ENCODE data around the gene CLEC14A. TPM values are rescaled to one million over a fixed set of nuclear protein-coding genes. Genes with fewer than 3 reads are reported as not detected.

CLEC14A gene
- total RNA-seq, 1 donor from 2014 or later, result 0.96 TPM

- no peak overlapping the region for H3K4me3 Mint-ChIP-seq (ENCODE audit: unreplicated experiment)
- no peaks in the 10 kb centered on the region for H3K9me3 Mint-ChIP-seq (ENCODE audit: unreplicated experiment)
- no peaks in the 10 kb centered on the region for H3K4me1 Mint-ChIP-seq (ENCODE audit: low read depth, unreplicated experiment)
- no peak overlapping the region for H3K27ac Mint-ChIP-seq (ENCODE audit: unreplicated experiment)
- no peaks in the 10 kb centered on the region for H3K36me3 Mint-ChIP-seq (ENCODE audit: unreplicated experiment)
- TF ChIP-seq CTCF (IDR thresholded peaks at IDR 0.05; ENCODE audit: partially characterized antibody, unreplicated experiment), result no peak
- peaks cover 4% of the 10 kb centered on the region for H3K27me3 Mint-ChIP-seq (ENCODE audit: unreplicated experiment)
- no peak for DNase-seq
Observed at GRCh38 chr14:38280081-38280480, 24.2 kb upstream of the CLEC14A start.

DNA sequence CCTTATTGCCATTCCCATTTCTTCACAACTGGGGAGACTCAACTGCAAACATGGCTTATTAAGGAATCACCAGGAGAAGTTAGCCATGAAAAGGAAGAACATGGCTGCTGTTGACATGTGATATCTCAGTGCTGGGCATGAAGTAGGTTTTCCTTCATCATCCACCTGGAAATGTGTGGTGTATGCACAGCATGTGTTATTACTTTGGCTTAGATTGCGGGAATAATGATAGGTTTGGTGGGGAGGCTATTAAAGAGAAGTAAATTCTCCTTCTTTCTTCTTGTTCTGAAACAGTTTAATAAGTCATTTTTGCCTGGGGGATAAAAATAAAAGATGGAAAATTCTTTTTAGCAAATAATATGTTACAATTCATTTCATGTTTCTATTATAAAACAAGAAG lies 23.7 kb upstream of the CLEC14A start:
- Mint-ChIP-seq H3K4me3 (ENCODE audit: unreplicated experiment) (no peak overlapping the region), H3K27me3 (ENCODE audit: unreplicated experiment) (peaks cover 4% of the 10 kb centered on the region), H3K27ac (ENCODE audit: unreplicated experiment) (no peak overlapping the region), H3K4me1 (ENCODE audit: low read depth, unreplicated experiment) (no peaks in the 10 kb centered on the region), H3K36me3 (ENCODE audit: unreplicated experiment) (no peaks in the 10 kb centered on the region), H3K9me3 (ENCODE audit: unreplicated experiment) (no peaks in the 10 kb centered on the region)
- TF ChIP-seq CTCF (IDR thresholded peaks at IDR 0.05; ENCODE audit: partially characterized antibody, unreplicated experiment), result no peak
- no peak for DNase-seq

GRCh38 chr14:38278035-38278434 lies 22.1 kb upstream of the CLEC14A start:
- Mint-ChIP-seq H3K36me3 (ENCODE audit: unreplicated experiment) (no peaks in the 10 kb centered on the region), H3K27me3 (ENCODE audit: unreplicated experiment) (peaks cover 4% of the 10 kb centered on the region), H3K4me3 (ENCODE audit: unreplicated experiment) (no peak overlapping the region), H3K9me3 (ENCODE audit: unreplicated experiment) (no peaks in the 10 kb centered on the region), H3K4me1 (ENCODE audit: low read depth, unreplicated experiment) (no peaks in the 10 kb centered on the region), H3K27ac (ENCODE audit: unreplicated experiment) (no peak overlapping the region)
- DNase-seq, result no peak
- no peak for TF ChIP-seq CTCF (IDR thresholded peaks at IDR 0.05; ENCODE audit: partially characterized antibody, unreplicated experiment)

GRCh38 chr14:38262844-38263243 lies 7.0 kb upstream of the CLEC14A start:
- DNase-seq, result no peak
- Mint-ChIP-seq H3K4me3 (ENCODE audit: unreplicated experiment) (no peak overlapping the region), H3K36me3 (ENCODE audit: unreplicated experiment) (peaks cover 16% of the 10 kb centered on the region), H3K27me3 (ENCODE audit: unreplicated experiment) (no peaks in the 10 kb centered on the region), H3K4me1 (ENCODE audit: low read depth, unreplicated experiment) (no peaks in the 10 kb centered on the region), H3K27ac (ENCODE audit: unreplicated experiment) (no peak overlapping the region), H3K9me3 (ENCODE audit: unreplicated experiment) (no peaks in the 10 kb centered on the region)
- no peak for TF ChIP-seq CTCF (IDR thresholded peaks at IDR 0.05; ENCODE audit: partially characterized antibody, unreplicated experiment)

- H3K27ac Mint-ChIP-seq (ENCODE audit: unreplicated experiment), result no peak overlapping the region
- no peaks in the 10 kb centered on the region for H3K4me1 Mint-ChIP-seq (ENCODE audit: low read depth, unreplicated experiment)
- H3K36me3 Mint-ChIP-seq (ENCODE audit: unreplicated experiment), result peaks cover 8% of the 10 kb centered on the region
- no peak for TF ChIP-seq CTCF (IDR thresholded peaks at IDR 0.05; ENCODE audit: partially characterized antibody, unreplicated experiment)
- DNase-seq, result no peak
- H3K4me3 Mint-ChIP-seq (ENCODE audit: unreplicated experiment), result no peak overlapping the region
- no peaks in the 10 kb centered on the region for H3K9me3 Mint-ChIP-seq (ENCODE audit: unreplicated experiment)
- no peaks in the 10 kb centered on the region for H3K27me3 Mint-ChIP-seq (ENCODE audit: unreplicated experiment)
Observed at GRCh38 chr14:38261620-38262019, 5.7 kb upstream of the CLEC14A start.

All from glutamatergic neuron (in vitro differentiated cells).